GM23338 (cell line): ENCODE results near the gene SEC24C. TPM values are rescaled to one million over a fixed set of nuclear protein-coding genes. Genes with fewer than 3 reads are reported as not detected.

Experiments
- ATAC-seq: fragments of 200-7000 bp; cut with Tn5 transposase; 3 replicates; pipeline ENCODE4 v1.9.1; 2020
- DNase-seq: peaks from one replicate; pipeline ENCODE4 v3.0.0-alpha.2; 2015; ENCODE audit warnings: low spot score
- H2AFZ ChIP-seq: fragments of 200-600 bp; sonication (generic); 2 replicates; pipeline ENCODE4 v1.8.0; 2016; ENCODE audit warnings: antibody characterized with exemption, mild to moderate bottlenecking, moderate library complexity
- H3F3A ChIP-seq: fragments of 200-600 bp; sonication (generic); replicated peaks from 2 replicates; pipeline ENCODE4 v1.8.0; 2017; ENCODE audit warnings: antibody characterized with exemption, mixed run types, low read depth
- H3K27ac ChIP-seq: fragments of 200-600 bp; sonication (generic); 2 replicates; pipeline ENCODE4 v1.6.1; 2016; ENCODE audit warnings: low read depth
- H3K27me3 ChIP-seq: fragments of 200-600 bp; sonication (generic); 2 replicates; pipeline ENCODE4 v1.8.0; 2016; ENCODE audit warnings: mild to moderate bottlenecking, mixed run types, moderate library complexity; ENCODE audit not compliant: insufficient read depth
- H3K36me3 ChIP-seq: fragments of 200-600 bp; sonication (generic); 2 replicates; pipeline ENCODE4 v1.8.0; 2016; ENCODE audit warnings: mild to moderate bottlenecking; ENCODE audit not compliant: insufficient read depth
- H3K4me1 ChIP-seq: fragments of 200-600 bp; sonication (generic); 2 replicates; pipeline ENCODE4 v1.8.0; 2016; ENCODE audit warnings: mild to moderate bottlenecking, moderate library complexity; ENCODE audit not compliant: insufficient read depth
- H3K4me2 ChIP-seq: fragments of 200-600 bp; sonication (generic); 2 replicates; pipeline ENCODE4 v1.7.1; 2017; ENCODE audit warnings: mixed run types
- H3K4me3 ChIP-seq: fragments of 200-600 bp; sonication (generic); 2 replicates; pipeline ENCODE4 v1.6.1; 2016; ENCODE audit warnings: mixed run types
- H3K79me2 ChIP-seq: fragments of 200-600 bp; sonication (generic); replicated peaks from 2 replicates; pipeline ENCODE4 v1.8.0; 2017; ENCODE audit warnings: mild to moderate bottlenecking; ENCODE audit not compliant: insufficient read depth
- H3K9me2 ChIP-seq: fragments of 200-600 bp; sonication (generic); 2 replicates; pipeline ENCODE4 v1.8.0; 2017; ENCODE audit not compliant: insufficient read depth
- H4K20me1 ChIP-seq: fragments of 200-600 bp; sonication (generic); replicated peaks from 2 replicates; pipeline ENCODE4 v1.8.0; 2017; ENCODE audit warnings: mild to moderate bottlenecking; ENCODE audit not compliant: insufficient read depth
- H3K27ac Mint-ChIP-seq: 2 replicates; pipeline ENCODE4 v1.8.0; 2020; ENCODE audit warnings: inconsistent platforms, mild to moderate bottlenecking, moderate library complexity, mixed read lengths
- H3K27me3 Mint-ChIP-seq: 3 replicates; pipeline ENCODE4 v1.8.0; 2022; ENCODE audit warnings: low read depth, mild to moderate bottlenecking, moderate library complexity, mixed read lengths, inconsistent platforms; ENCODE audit not compliant: insufficient read depth, poor library complexity
- H3K36me3 Mint-ChIP-seq: 3 replicates; pipeline ENCODE4 v1.8.0; 2021; ENCODE audit warnings: low read depth, mild to moderate bottlenecking, inconsistent platforms, moderate library complexity, mixed read lengths
- H3K4me1 Mint-ChIP-seq: 3 replicates; pipeline ENCODE4 v1.8.0; 2020; ENCODE audit warnings: mild to moderate bottlenecking, inconsistent platforms, mixed read lengths
- H3K4me3 Mint-ChIP-seq: 3 replicates; pipeline ENCODE4 v1.8.0; 2021; ENCODE audit warnings: moderate library complexity, mild to moderate bottlenecking, inconsistent platforms, mixed read lengths
- H3K9me3 Mint-ChIP-seq: 3 replicates; pipeline ENCODE4 v1.8.0; 2020; ENCODE audit warnings: moderate library complexity, mild to moderate bottlenecking, inconsistent platforms, mixed read lengths
- EZH2 ChIP-seq: fragments of 200-600 bp; sonication (generic); IDR thresholded peaks from one replicate; pipeline ENCODE4 v1.8.0; 2017; ENCODE audit warnings: antibody characterized with exemption, mild to moderate bottlenecking, low read depth; ENCODE audit not compliant: unreplicated experiment
- EZH2phosphoT487 ChIP-seq: fragments of 200-600 bp; sonication (generic); IDR thresholded peaks from one replicate; pipeline ENCODE4 v1.8.1; 2018; ENCODE audit warnings: antibody characterized with exemption; ENCODE audit not compliant: unreplicated experiment
- JUNB ChIP-seq: IDR thresholded peaks from one replicate; pipeline ENCODE4 v1.6.1; 2016; ENCODE audit warnings: antibody characterized with exemption; ENCODE audit not compliant: unreplicated experiment
- NANOG ChIP-seq: IDR thresholded peaks from 2 replicates; pipeline ENCODE4 v1.6.1; 2016; ENCODE audit warnings: antibody characterized with exemption, borderline replicate concordance
- POLR2AphosphoS5 ChIP-seq: IDR thresholded peaks from 2 replicates; pipeline ENCODE4 v1.6.1; 2016; ENCODE audit warnings: antibody characterized with exemption, low read depth
- STAT1 ChIP-seq: IDR thresholded peaks from one replicate; pipeline ENCODE4 v1.6.1; 2016; ENCODE audit warnings: antibody characterized with exemption; ENCODE audit not compliant: unreplicated experiment
- polyA plus RNA-seq: library from polyadenylated mRNA; unstranded; fragments of >200 nt; fragmentation: Nextera tagmentation; extraction: Ambion mirVana; gene quantifications from 2 replicates; pipeline ENCODE4 v1.2.1, GENCODE V29; 2016
- total RNA-seq: library from RNA; depleted of rRNA; stranded (reverse); fragments of >200 nt; shearing (Covaris generic); gene quantifications from 2 replicates; pipeline ENCODE4 v1.2.3, GENCODE V29; 2014
- TF ChIP-seq, protein P1 (sequence below), 2 experiments: fragments of 200-600 bp in 1 of 2; sonication (generic) in 1 of 2; conservative IDR thresholded peaks; 2 replicates each; pipeline versions ENCODE4 v1.5.1 to v1.6.1; 2016 to 2017; ENCODE audit warnings: antibody characterized with exemption in 2 of 2, low read depth in 2 of 2, mild to moderate bottlenecking in 2 of 2, moderate library complexity in 1 of 2
- TF ChIP-seq, protein P2 (sequence below): IDR thresholded peaks from one replicate; pipeline ENCODE4 v1.6.1; 2018; ENCODE audit warnings: antibody characterized with exemption; ENCODE audit not compliant: unreplicated experiment

SEC24C gene
- total and polyA plus RNA-seq, 2 experiments from 2014 or later, result 16.9 to 64.2 TPM

DNA sequence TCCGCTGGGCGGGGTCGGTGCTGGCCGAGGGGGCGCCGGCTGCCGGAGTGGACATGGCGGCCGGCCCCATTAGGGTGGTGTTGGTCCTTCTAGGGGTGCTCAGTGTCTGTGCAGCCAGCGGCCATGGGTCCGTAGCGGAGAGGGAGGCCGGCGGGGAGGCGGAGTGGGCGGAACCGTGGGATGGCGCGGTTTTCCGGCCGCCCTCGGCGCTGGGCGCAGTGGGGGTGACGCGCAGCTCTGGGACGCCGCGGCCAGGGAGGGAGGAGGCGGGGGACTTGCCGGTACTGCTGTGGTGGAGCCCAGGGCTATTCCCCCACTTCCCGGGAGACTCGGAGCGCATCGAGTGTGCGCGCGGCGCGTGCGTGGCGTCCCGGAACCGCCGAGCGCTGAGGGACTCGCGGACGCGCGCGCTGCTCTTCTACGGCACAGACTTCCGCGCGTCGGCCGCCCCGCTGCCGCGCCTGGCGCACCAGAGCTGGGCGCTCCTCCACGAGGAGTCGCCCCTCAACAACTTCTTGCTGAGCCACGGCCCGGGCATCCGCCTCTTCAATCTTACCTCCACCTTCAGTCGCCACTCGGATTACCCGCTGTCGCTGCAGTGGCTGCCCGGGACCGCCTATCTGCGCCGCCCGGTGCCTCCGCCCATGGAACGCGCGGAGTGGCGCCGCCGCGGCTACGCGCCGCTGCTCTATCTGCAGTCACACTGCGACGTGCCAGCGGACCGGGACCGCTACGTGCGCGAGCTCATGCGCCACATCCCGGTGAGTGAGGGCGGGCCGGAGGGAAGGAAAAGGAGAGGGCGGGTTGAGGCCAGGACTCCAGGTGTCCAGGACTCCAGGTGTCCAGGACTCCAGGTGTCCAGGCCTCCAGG, 28.3 kb downstream of the SEC24C start (continued):
- TF ChIP-seq, protein P1, sequence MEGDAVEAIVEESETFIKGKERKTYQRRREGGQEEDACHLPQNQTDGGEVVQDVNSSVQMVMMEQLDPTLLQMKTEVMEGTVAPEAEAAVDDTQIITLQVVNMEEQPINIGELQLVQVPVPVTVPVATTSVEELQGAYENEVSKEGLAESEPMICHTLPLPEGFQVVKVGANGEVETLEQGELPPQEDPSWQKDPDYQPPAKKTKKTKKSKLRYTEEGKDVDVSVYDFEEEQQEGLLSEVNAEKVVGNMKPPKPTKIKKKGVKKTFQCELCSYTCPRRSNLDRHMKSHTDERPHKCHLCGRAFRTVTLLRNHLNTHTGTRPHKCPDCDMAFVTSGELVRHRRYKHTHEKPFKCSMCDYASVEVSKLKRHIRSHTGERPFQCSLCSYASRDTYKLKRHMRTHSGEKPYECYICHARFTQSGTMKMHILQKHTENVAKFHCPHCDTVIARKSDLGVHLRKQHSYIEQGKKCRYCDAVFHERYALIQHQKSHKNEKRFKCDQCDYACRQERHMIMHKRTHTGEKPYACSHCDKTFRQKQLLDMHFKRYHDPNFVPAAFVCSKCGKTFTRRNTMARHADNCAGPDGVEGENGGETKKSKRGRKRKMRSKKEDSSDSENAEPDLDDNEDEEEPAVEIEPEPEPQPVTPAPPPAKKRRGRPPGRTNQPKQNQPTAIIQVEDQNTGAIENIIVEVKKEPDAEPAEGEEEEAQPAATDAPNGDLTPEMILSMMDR (conservative IDR thresholded peaks at IDR 0.05; ENCODE audit: low read depth in 2 of 2), result peak in 1 of 2 experiments; percentile 28; a peak in 1 of 4 replicates
- TF ChIP-seq POLR2AphosphoS5 (peak; percentile 84), EZH2 (no peak), NANOG (no peak), EZH2phosphoT487 (no peak), JUNB (no peak)
- TF ChIP-seq, protein P2, sequence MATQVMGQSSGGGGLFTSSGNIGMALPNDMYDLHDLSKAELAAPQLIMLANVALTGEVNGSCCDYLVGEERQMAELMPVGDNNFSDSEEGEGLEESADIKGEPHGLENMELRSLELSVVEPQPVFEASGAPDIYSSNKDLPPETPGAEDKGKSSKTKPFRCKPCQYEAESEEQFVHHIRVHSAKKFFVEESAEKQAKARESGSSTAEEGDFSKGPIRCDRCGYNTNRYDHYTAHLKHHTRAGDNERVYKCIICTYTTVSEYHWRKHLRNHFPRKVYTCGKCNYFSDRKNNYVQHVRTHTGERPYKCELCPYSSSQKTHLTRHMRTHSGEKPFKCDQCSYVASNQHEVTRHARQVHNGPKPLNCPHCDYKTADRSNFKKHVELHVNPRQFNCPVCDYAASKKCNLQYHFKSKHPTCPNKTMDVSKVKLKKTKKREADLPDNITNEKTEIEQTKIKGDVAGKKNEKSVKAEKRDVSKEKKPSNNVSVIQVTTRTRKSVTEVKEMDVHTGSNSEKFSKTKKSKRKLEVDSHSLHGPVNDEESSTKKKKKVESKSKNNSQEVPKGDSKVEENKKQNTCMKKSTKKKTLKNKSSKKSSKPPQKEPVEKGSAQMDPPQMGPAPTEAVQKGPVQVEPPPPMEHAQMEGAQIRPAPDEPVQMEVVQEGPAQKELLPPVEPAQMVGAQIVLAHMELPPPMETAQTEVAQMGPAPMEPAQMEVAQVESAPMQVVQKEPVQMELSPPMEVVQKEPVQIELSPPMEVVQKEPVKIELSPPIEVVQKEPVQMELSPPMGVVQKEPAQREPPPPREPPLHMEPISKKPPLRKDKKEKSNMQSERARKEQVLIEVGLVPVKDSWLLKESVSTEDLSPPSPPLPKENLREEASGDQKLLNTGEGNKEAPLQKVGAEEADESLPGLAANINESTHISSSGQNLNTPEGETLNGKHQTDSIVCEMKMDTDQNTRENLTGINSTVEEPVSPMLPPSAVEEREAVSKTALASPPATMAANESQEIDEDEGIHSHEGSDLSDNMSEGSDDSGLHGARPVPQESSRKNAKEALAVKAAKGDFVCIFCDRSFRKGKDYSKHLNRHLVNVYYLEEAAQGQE, result peak; percentile 16

DNA sequence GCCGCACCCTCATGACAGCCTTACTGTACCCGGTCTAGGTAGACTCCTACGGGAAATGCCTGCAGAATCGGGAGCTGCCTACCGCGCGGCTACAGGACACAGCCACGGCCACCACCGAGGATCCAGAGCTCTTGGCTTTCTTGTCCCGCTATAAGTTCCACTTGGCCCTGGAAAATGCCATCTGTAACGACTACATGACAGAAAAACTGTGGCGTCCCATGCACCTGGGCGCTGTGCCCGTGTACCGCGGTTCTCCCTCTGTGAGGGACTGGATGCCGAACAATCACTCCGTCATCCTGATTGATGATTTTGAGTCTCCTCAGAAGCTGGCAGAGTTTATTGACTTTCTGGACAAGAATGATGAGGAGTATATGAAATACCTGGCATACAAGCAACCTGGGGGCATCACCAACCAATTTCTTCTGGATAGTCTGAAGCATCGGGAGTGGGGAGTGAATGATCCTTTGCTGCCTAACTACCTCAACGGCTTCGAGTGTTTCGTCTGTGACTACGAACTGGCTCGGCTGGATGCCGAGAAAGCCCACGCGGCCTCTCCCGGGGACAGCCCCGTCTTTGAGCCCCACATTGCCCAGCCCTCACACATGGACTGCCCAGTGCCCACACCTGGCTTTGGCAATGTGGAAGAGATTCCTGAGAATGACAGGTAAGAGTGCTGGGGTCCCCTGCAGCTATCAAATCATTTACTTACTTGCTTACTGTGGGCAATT, 29.1 kb downstream of the SEC24C start:
- Histone ChIP-seq H3K4me1 (peaks cover 18% of the 10 kb centered on the region; the same call in 1 of the 2 replicates), H3K4me3 (peak overlapping the region; percentile 88), H3F3A (peaks cover 40% of the 10 kb centered on the region), H3K4me2 (peak overlapping the region; percentile 96), H3K79me2 (peaks cover 17% of the 10 kb centered on the region; the same call in 1 of the 2 replicates), H3K27me3 (no peaks in the 10 kb centered on the region), H3K9me2 (no peaks in the 10 kb centered on the region), H4K20me1 (peaks cover 9% of the 10 kb centered on the region), H3K36me3 (peaks cover 2% of the 10 kb centered on the region), H2AFZ (peak overlapping the region; percentile 93; the same call in 1 of the 2 replicates), H3K27ac (no peak overlapping the region)
- Mint-ChIP-seq H3K36me3 (peaks cover 44% of the 10 kb centered on the region), H3K27me3 (peaks cover 13% of the 10 kb centered on the region), H3K27ac (no peak overlapping the region), H3K4me1 (peaks cover 27% of the 10 kb centered on the region), H3K9me3 (no peaks in the 10 kb centered on the region), H3K4me3 (peak overlapping the region; percentile 91)
- DNase-seq (no peak), ATAC-seq (peak; percentile 2)
- TF ChIP-seq STAT1 (no peak), EZH2 (no peak)
- TF ChIP-seq, protein P1 (conservative IDR thresholded peaks at IDR 0.05; ENCODE audit: low read depth in 2 of 2), result no peak
